H9 (cell line): ENCODE results near the gene ARHGAP8. TPM values are rescaled to one million over a fixed set of nuclear protein-coding genes. Genes with fewer than 3 reads are reported as not detected.
"Not testable (repeated sequence)": the region's sequence is repeated elsewhere in the genome, so short reads cannot be mapped to it uniquely, and the experiment has no call there.

Source experiments
- DNase-seq: peaks from one replicate; pipeline ENCODE4 v3.0.0-alpha.2; 2017
- H2AFZ ChIP-seq: one replicate; pipeline ENCODE4 v1.6.1; 2013; ENCODE audit warnings: mild to moderate bottlenecking, low read length, control low read depth, moderate library complexity
- H2AK5ac ChIP-seq: 2 replicates; pipeline ENCODE4 v1.6.1; 2013; ENCODE audit warnings: low read length, control low read depth, mixed read lengths; ENCODE audit not compliant: insufficient read length
- H2BK120ac ChIP-seq: one replicate; pipeline ENCODE4 v1.6.1; 2013; ENCODE audit warnings: low read depth, mild to moderate bottlenecking, low read length, control low read depth, inconsistent platforms; ENCODE audit not compliant: poor library complexity, severe bottlenecking
- H2BK12ac ChIP-seq: 2 replicates; pipeline ENCODE4 v1.6.1; 2013; ENCODE audit warnings: low read length, control low read depth, mixed read lengths, low read depth; ENCODE audit not compliant: insufficient read length
- H2BK15ac ChIP-seq: 2 replicates; pipeline ENCODE4 v1.6.1; 2013; ENCODE audit warnings: low read depth, low read length, control low read depth
- H2BK20ac ChIP-seq: one replicate; pipeline ENCODE4 v1.6.1; 2013; ENCODE audit warnings: low read depth, mild to moderate bottlenecking, low read length, control low read depth, inconsistent platforms; ENCODE audit not compliant: poor library complexity, severe bottlenecking
- H2BK5ac ChIP-seq: 2 replicates; pipeline ENCODE4 v1.6.1; 2013; ENCODE audit warnings: low read length, control low read depth, mixed read lengths; ENCODE audit not compliant: insufficient read length
- H3K14ac ChIP-seq: 2 replicates; pipeline ENCODE4 v1.6.1; 2013; ENCODE audit warnings: low read length, control low read depth; ENCODE audit not compliant: insufficient read depth
- H3K18ac ChIP-seq: 2 replicates; pipeline ENCODE4 v1.6.1; 2013; ENCODE audit warnings: low read depth, mild to moderate bottlenecking, mixed read lengths, low read length, control low read depth; ENCODE audit not compliant: insufficient read length
- H3K23ac ChIP-seq: 2 replicates; pipeline ENCODE4 v1.6.1; 2013; ENCODE audit warnings: low read length, control low read depth, mixed read lengths, low read depth; ENCODE audit not compliant: insufficient read length
- H3K23me2 ChIP-seq: 2 replicates; pipeline ENCODE4 v1.6.1; 2013; ENCODE audit warnings: low read depth, mild to moderate bottlenecking, mixed read lengths, low read length, control low read depth; ENCODE audit not compliant: insufficient read length, poor library complexity, severe bottlenecking
- H3K27ac ChIP-seq: 2 replicates; pipeline ENCODE4 v1.5.1; 2013; ENCODE audit warnings: low read length, control low read depth, mixed read lengths, low read depth; ENCODE audit not compliant: insufficient read length
- H3K27me3 ChIP-seq: 2 replicates; pipeline ENCODE4 v1.6.1; 2013; ENCODE audit warnings: low read length, control low read depth, inconsistent platforms; ENCODE audit not compliant: insufficient read depth
- H3K4ac ChIP-seq: 2 replicates; pipeline ENCODE4 v1.6.1; 2013; ENCODE audit warnings: low read depth, mild to moderate bottlenecking, control low read depth, inconsistent platforms, low read length, moderate library complexity
- H3K4me1 ChIP-seq: 2 replicates; pipeline ENCODE4 v1.6.1; 2013; ENCODE audit warnings: low read length, control low read depth, inconsistent platforms; ENCODE audit not compliant: insufficient read depth
- H3K4me2 ChIP-seq: 2 replicates; pipeline ENCODE4 v1.6.1; 2013; ENCODE audit warnings: low read length, control low read depth, mixed read lengths; ENCODE audit not compliant: insufficient read length, insufficient read depth
- H3K56ac ChIP-seq: 2 replicates; pipeline ENCODE4 v1.6.1; 2013; ENCODE audit warnings: low read depth, mild to moderate bottlenecking, mixed read lengths, low read length, control low read depth; ENCODE audit not compliant: insufficient read length
- H3K79me1 ChIP-seq: 2 replicates; pipeline ENCODE4 v1.6.1; 2013; ENCODE audit warnings: low read depth, mild to moderate bottlenecking, moderate library complexity, low read length, control low read depth, inconsistent platforms; ENCODE audit not compliant: insufficient read depth, poor library complexity, severe bottlenecking
- H3K79me2 ChIP-seq: 2 replicates; pipeline ENCODE4 v1.6.1; 2013; ENCODE audit warnings: low read length, control low read depth, inconsistent platforms; ENCODE audit not compliant: insufficient read depth
- H3K9ac ChIP-seq: 2 replicates; pipeline ENCODE4 v1.6.1; 2013; ENCODE audit warnings: low read length, control low read depth, mixed read lengths; ENCODE audit not compliant: insufficient read length; ENCODE audit errors: extremely low read depth
- H3K9me3 ChIP-seq: one replicate; pipeline ENCODE4 v1.6.1; 2013; ENCODE audit warnings: low read depth, low read length, inconsistent platforms; ENCODE audit not compliant: control insufficient read depth
- H3T11ph ChIP-seq: one replicate; pipeline ENCODE4 v1.6.1; 2013; ENCODE audit warnings: mild to moderate bottlenecking, low read length, control low read depth, inconsistent platforms
- H4K20me1 ChIP-seq: one replicate; pipeline ENCODE4 v1.6.1; 2013; ENCODE audit not compliant: control insufficient read depth, insufficient read length, insufficient read depth
- H4K5ac ChIP-seq: 2 replicates; pipeline ENCODE4 v1.6.1; 2013; ENCODE audit warnings: low read depth, mild to moderate bottlenecking, mixed read lengths, low read length, control low read depth; ENCODE audit not compliant: insufficient read length
- H4K8ac ChIP-seq: replicated peaks from 2 replicates; pipeline ENCODE4 v1.6.1; 2013; ENCODE audit warnings: low read length, control low read depth, mixed read lengths, low read depth; ENCODE audit not compliant: insufficient read length
- H4K91ac ChIP-seq: 2 replicates; pipeline ENCODE4 v1.6.1; 2013; ENCODE audit warnings: low read depth, mild to moderate bottlenecking, moderate library complexity, mixed read lengths, low read length, control low read depth; ENCODE audit not compliant: insufficient read length
- H3K27ac Mint-ChIP-seq, 3 experiments: 2 replicates in 2 of 3; 3 replicates in 1 of 3; pipeline ENCODE4 v1.8.0; 2020 to 2021; ENCODE audit warnings: mixed read lengths in 3 of 3, mild to moderate bottlenecking in 1 of 3, moderate library complexity in 1 of 3
- H3K27me3 Mint-ChIP-seq: 2 replicates; pipeline ENCODE4 v1.8.0; 2021; ENCODE audit warnings: low read depth, mild to moderate bottlenecking, moderate library complexity, mixed read lengths
- H3K36me3 Mint-ChIP-seq, 3 experiments: 2 replicates in 2 of 3; 3 replicates in 1 of 3; pipeline ENCODE4 v1.8.0; 2020 to 2021; ENCODE audit warnings: low read depth in 3 of 3, mixed read lengths in 3 of 3; ENCODE audit not compliant: insufficient read depth in 1 of 3
- H3K4me1 Mint-ChIP-seq, 2 experiments: 2 replicates each; pipeline ENCODE4 v1.8.0; 2020; ENCODE audit warnings: mixed read lengths in 2 of 2
- H3K4me3 Mint-ChIP-seq, 2 experiments: 2 replicates in 1 of 2; 3 replicates in 1 of 2; pipeline ENCODE4 v1.8.0; 2020 to 2021; ENCODE audit warnings: mild to moderate bottlenecking in 2 of 2, mixed read lengths in 2 of 2, moderate library complexity in 1 of 2
- H3K9me3 Mint-ChIP-seq, 2 experiments: 2 replicates in 1 of 2; 3 replicates in 1 of 2; pipeline ENCODE4 v1.8.0; 2020; ENCODE audit warnings: mild to moderate bottlenecking in 2 of 2, mixed read lengths in 2 of 2, moderate library complexity in 1 of 2
- CTCF ChIP-seq: fragments of 200-600 bp; sonication (generic); conservative IDR thresholded peaks from 3 replicates; pipeline ENCODE4 v1.8.0; 2021; ENCODE audit warnings: antibody characterized with exemption, mild to moderate bottlenecking
- WGBS: extraction: QIAGEN DNeasy Blood & Tissue Kit; methylation state at CpG from one replicate; pipeline ENCODE4 v1.1.7; 2013; ENCODE audit warnings: missing lambda C conversion rate, low lambda C conversion rate, mixed read lengths; ENCODE audit not compliant: insufficient read length; ENCODE audit errors: extremely low coverage; 5-methylcytosine and 5-hydroxymethylcytosine counted together
- total RNA-seq: library from RNA; stranded (reverse); gene quantifications from 2 replicates; pipeline ENCODE4 v1.2.1, GENCODE V29; 2021

The ARHGAP8 gene
- total RNA-seq, 1 experiment from 2014 or later = 35.4 TPM

- H3K56ac ChIP-seq = no peak overlapping the region
- no peak overlapping the region for H2BK5ac ChIP-seq
- no peak overlapping the region for H3K4ac ChIP-seq
- no peak overlapping the region for H3K18ac ChIP-seq
- no peak overlapping the region for H3K27ac ChIP-seq
- Mint-ChIP-seq H3K36me3 (no peaks in the 10 kb centered on the region; a peak in 1 of 7 replicates), H3K4me3 (no peak overlapping the region), H3K27me3 (peaks cover 37% of the 10 kb centered on the region), H3K27ac (no peak overlapping the region), H3K4me1 (peaks cover 17 to 31% of the 10 kb centered on the region in 2 experiments), H3K9me3 (peaks cover 0 to 5% of the 10 kb centered on the region in 2 experiments; a peak in 1 of 5 replicates)
- H2BK15ac ChIP-seq = no peak overlapping the region
- no peak overlapping the region for H2BK20ac ChIP-seq
- H4K5ac ChIP-seq = no peak overlapping the region
- H3K4me2 ChIP-seq = no peak overlapping the region
- no CpG with 5 or more reads among the region's 13 CpGs for WGBS
- TF ChIP-seq CTCF = no peak
- H2BK120ac ChIP-seq = no peak overlapping the region
- H3K9ac ChIP-seq = no peak overlapping the region
- no peak overlapping the region for H3K14ac ChIP-seq
- no peaks in the 10 kb centered on the region for H3K79me1 ChIP-seq
- H4K91ac ChIP-seq = no peak overlapping the region
- H3K27me3 ChIP-seq = no peaks in the 10 kb centered on the region
- H4K20me1 ChIP-seq = no peaks in the 10 kb centered on the region
- H3T11ph ChIP-seq = no peak overlapping the region
- H3K23ac ChIP-seq = no peak overlapping the region
- no peak overlapping the region for H2AK5ac ChIP-seq
- no peak overlapping the region for H2BK12ac ChIP-seq
- no peak overlapping the region for H4K8ac ChIP-seq
- no peaks in the 10 kb centered on the region for H3K9me3 ChIP-seq
- H2AFZ ChIP-seq = no peak overlapping the region
- H3K23me2 ChIP-seq = no peaks in the 10 kb centered on the region
- no peaks in the 10 kb centered on the region for H3K79me2 ChIP-seq
- DNase-seq = peak; percentile 21
- H3K4me1 ChIP-seq = peaks cover 4% of the 10 kb centered on the region; the same call in 1 of the 2 replicates
Observed at GRCh38 chr22:44745853-44746789, 6.3 kb upstream of the ARHGAP8 start.

- H2BK20ac ChIP-seq, H3K56ac ChIP-seq: not testable (repeated sequence)
Observed at GRCh38 chr22:44747784-44748127, 4.6 kb upstream of the ARHGAP8 start.

More at GRCh38 chr22:44747784-44748127, 4.6 kb upstream of the ARHGAP8 start:
- H3K9ac ChIP-seq, H3K9me3 Mint-ChIP-seq, H3K4me2 ChIP-seq, H3K4me1 ChIP-seq, H3K79me1 ChIP-seq, H2BK120ac ChIP-seq, H4K91ac ChIP-seq, DNase-seq, H3K27me3 ChIP-seq, H3K4ac ChIP-seq, H3K18ac ChIP-seq, H4K8ac ChIP-seq, H4K5ac ChIP-seq, H2AK5ac ChIP-seq, H3K23me2 ChIP-seq, H3K9me3 ChIP-seq, H3K14ac ChIP-seq, H2BK15ac ChIP-seq, H3K27ac ChIP-seq, H2AFZ ChIP-seq, H4K20me1 ChIP-seq, H3K27ac Mint-ChIP-seq, H3T11ph ChIP-seq, H3K36me3 Mint-ChIP-seq, H2BK5ac ChIP-seq, H3K4me3 Mint-ChIP-seq, H3K79me2 ChIP-seq, H3K23ac ChIP-seq, H2BK12ac ChIP-seq: not testable (repeated sequence)
- peaks cover 17 to 32% of the 10 kb centered on the region in 2 experiments for H3K4me1 Mint-ChIP-seq
- no CpG with 5 or more reads among the region's 4 CpGs for WGBS
- H3K27me3 Mint-ChIP-seq = peaks cover 30% of the 10 kb centered on the region
